HG03103 (cell line): ENCODE data around the gene PIK3CA.
"Not testable (repeated sequence)": the region's sequence is repeated elsewhere in the genome, so short reads cannot be mapped to it uniquely, and the experiment has no call there.

Experiments used
- ATAC-seq: cut with Tn5 transposase; IDR thresholded peaks from one replicate; pipeline ENCODE4 v1.9.1; 2021; ENCODE audit warnings: low read depth; ENCODE audit not compliant: unreplicated experiment

Gene PIK3CA

GRCh38 chr3:179147873-179148615 lies at the start of gene PIK3CA:
Gene PIK3CA, plus strand, starts transcription at chr3:179148357. Its CDS starts 50,469 bp downstream, at chr3:179198826.
- peak; percentile 62 for ATAC-seq

GRCh38 chr3:179098388-179099077 lies 49.6 kb upstream of the PIK3CA start:
- ATAC-seq: no peak

GRCh38 chr3:179100652-179101051 lies 47.5 kb upstream of the PIK3CA start:
- ATAC-seq: no peak

GRCh38 chr3:179105881-179106280 lies 42.3 kb upstream of the PIK3CA start:
- ATAC-seq: no peak

GRCh38 chr3:179107617-179108016 lies 40.5 kb upstream of the PIK3CA start:
- ATAC-seq: no peak

- no peak for ATAC-seq
These were observed 40.1 kb upstream of the PIK3CA start for GRCh38 chr3:179108086-179108485.

- no peak for ATAC-seq
These were observed 34.3 kb upstream of the PIK3CA start for GRCh38 chr3:179113903-179114302.

GRCh38 chr3:179115444-179115843 lies 32.7 kb upstream of the PIK3CA start:
- ATAC-seq: not testable (repeated sequence)

- ATAC-seq: no peak
These were observed 31.3 kb upstream of the PIK3CA start for GRCh38 chr3:179116816-179117215.

- ATAC-seq: not testable (repeated sequence)
These were observed 15.8 kb upstream of the PIK3CA start for GRCh38 chr3:179132191-179132890.

GRCh38 chr3:179133575-179133974 lies 14.6 kb upstream of the PIK3CA start:
- ATAC-seq: no peak

GRCh38 chr3:179136195-179136594 lies 12.0 kb upstream of the PIK3CA start:
- ATAC-seq: no peak

- no peak for ATAC-seq
These were observed 6.3 kb upstream of the PIK3CA start for GRCh38 chr3:179141890-179142289.

- peak; percentile 29 for ATAC-seq
These were observed 1.1 kb upstream of the PIK3CA start for GRCh38 chr3:179146911-179147513.

- peak; percentile 24 for ATAC-seq
These were observed 664 bp upstream of the PIK3CA start for GRCh38 chr3:179147514-179147872.

GRCh38 chr3:179148616-179149405 lies 654 bp downstream of the PIK3CA start:
- ATAC-seq: peak; percentile 18

GRCh38 chr3:179149406-179149867 lies 1.3 kb downstream of the PIK3CA start:
- no peak for ATAC-seq

GRCh38 chr3:179149951-179150350 lies 1.8 kb downstream of the PIK3CA start:
- no peak for ATAC-seq

GRCh38 chr3:179150610-179151009 lies 2.5 kb downstream of the PIK3CA start:
- ATAC-seq: no peak

- no peak for ATAC-seq
These were observed 3.3 kb downstream of the PIK3CA start for GRCh38 chr3:179151474-179151873.
